Neural cell (in vitro differentiated cells): Measurements from ENCODE around the gene GJA8. TPM values are rescaled to one million over a fixed set of nuclear protein-coding genes. Genes with fewer than 3 reads are reported as not detected.

Source experiments
- H2AFZ ChIP-seq: fragments of 200-600, 300-800 bp; sonication (generic), shearing (Covaris generic); 2 replicates; pipeline ENCODE4 v1.6.0; 2014; ENCODE audit warnings: low read depth, mild to moderate bottlenecking, antibody characterized with exemption, low read length, moderate library complexity
- H3F3A ChIP-seq: fragments of 200-600 bp; shearing (Covaris generic); 2 replicates; pipeline ENCODE4 v1.6.1; 2016; ENCODE audit warnings: mild to moderate bottlenecking, moderate library complexity, mixed read lengths, antibody characterized with exemption, low read length; ENCODE audit not compliant: insufficient read depth, poor library complexity, severe bottlenecking
- H3K27ac ChIP-seq: fragments of 200-600, 300-800 bp; sonication (generic), shearing (Covaris generic); 2 replicates; pipeline ENCODE4 v1.5.1; 2014; ENCODE audit warnings: mild to moderate bottlenecking, low read length, moderate library complexity
- H3K27me3 ChIP-seq: fragments of 300-800, 200-600 bp; sonication (generic), shearing (Covaris generic); 2 replicates; pipeline ENCODE4 v1.6.0; 2014; ENCODE audit warnings: mild to moderate bottlenecking, low read depth, low read length, moderate library complexity; ENCODE audit not compliant: insufficient read depth
- H3K36me3 ChIP-seq: fragments of 300-800, 200-600 bp; sonication (generic), shearing (Covaris generic); 2 replicates; pipeline ENCODE4 v1.5.1; 2014; ENCODE audit warnings: mild to moderate bottlenecking, antibody characterized with exemption, low read length, moderate library complexity; ENCODE audit not compliant: insufficient read depth
- H3K4me2 ChIP-seq: fragments of 300-800, 200-600 bp; sonication (generic), shearing (Covaris generic); 2 replicates; pipeline ENCODE4 v1.6.0; 2014; ENCODE audit warnings: mild to moderate bottlenecking, low read length
- H3K4me3 ChIP-seq: fragments of 300-800, 200-600 bp; sonication (generic), shearing (Covaris generic); 2 replicates; pipeline ENCODE4 v1.5.1; 2014; ENCODE audit warnings: mild to moderate bottlenecking, low read length, moderate library complexity
- H3K79me2 ChIP-seq: fragments of 200-600 bp; shearing (Covaris generic); replicated peaks from 2 replicates; pipeline ENCODE4 v1.6.0; 2014; ENCODE audit warnings: mild to moderate bottlenecking, low read length, moderate library complexity; ENCODE audit not compliant: insufficient read depth
- H3K9ac ChIP-seq: fragments of 300-800, 200-600 bp; sonication (generic), shearing (Covaris generic); 2 replicates; pipeline ENCODE4 v1.6.1; 2016; ENCODE audit warnings: mild to moderate bottlenecking, low read length, mixed read lengths
- H3K9me2 ChIP-seq: fragments of 200-600 bp; shearing (Covaris generic); 2 replicates; pipeline ENCODE4 v1.6.1; 2016; ENCODE audit warnings: mild to moderate bottlenecking, low read length, mixed read lengths; ENCODE audit not compliant: insufficient read depth
- H3K9me3 ChIP-seq: fragments of 200-600, 300-800 bp; sonication (generic), shearing (Covaris generic); 2 replicates; pipeline ENCODE4 v1.6.1; 2016; ENCODE audit warnings: mild to moderate bottlenecking, mixed run types, low read length, moderate library complexity, mixed read lengths
- H4K20me1 ChIP-seq: fragments of 200-600 bp; shearing (Covaris generic); 2 replicates; pipeline ENCODE4 v1.6.1; 2016; ENCODE audit warnings: mild to moderate bottlenecking, mixed run types; ENCODE audit not compliant: insufficient read depth
- EP300 ChIP-seq: fragments of 450-650 bp; conservative IDR thresholded peaks from 2 replicates; pipeline ENCODE4 v1.6.1; 2014; ENCODE audit warnings: antibody characterized with exemption, mild to moderate bottlenecking, moderate library complexity; ENCODE audit not compliant: poor library complexity, severe bottlenecking
- EZH2 ChIP-seq: fragments of 200-600, 300-800 bp; shearing (Covaris generic), sonication (generic); IDR thresholded peaks from 2 replicates; pipeline ENCODE4 v1.6.1; 2014; ENCODE audit warnings: antibody characterized with exemption, low read length, borderline replicate concordance, mild to moderate bottlenecking; ENCODE audit not compliant: insufficient read depth, poor library complexity, severe bottlenecking
- MXI1 ChIP-seq: fragments of 450-650 bp; conservative IDR thresholded peaks from 2 replicates; pipeline ENCODE4 v1.6.1; 2014; ENCODE audit warnings: antibody characterized with exemption, mild to moderate bottlenecking; ENCODE audit not compliant: poor library complexity, severe bottlenecking
- POLR2AphosphoS5 ChIP-seq: IDR thresholded peaks from 2 replicates; pipeline ENCODE4 v1.6.1; 2012
- RAD21 ChIP-seq: fragments of 450-650 bp; conservative IDR thresholded peaks from 2 replicates; pipeline ENCODE4 v1.6.1; 2014; ENCODE audit warnings: antibody characterized with exemption, mild to moderate bottlenecking, moderate library complexity
- SMC3 ChIP-seq: fragments of 450-650 bp; conservative IDR thresholded peaks from 2 replicates; pipeline ENCODE4 v1.6.1; 2014; ENCODE audit warnings: antibody characterized with exemption, mild to moderate bottlenecking, moderate library complexity; ENCODE audit not compliant: poor library complexity
- TAF1 ChIP-seq: IDR thresholded peaks from 2 replicates; pipeline ENCODE4 v1.6.1; 2012; ENCODE audit warnings: low read depth
- polyA plus RNA-seq: library from polyadenylated mRNA; depleted of rRNA; stranded (reverse); fragments of >200 nt; gene quantifications from 2 replicates; pipeline ENCODE4 v1.2.3, GENCODE V29; 2014
- TF ChIP-seq, protein P1 (sequence below): fragments of 450-650 bp; IDR thresholded peaks from 2 replicates; pipeline ENCODE4 v1.5.1; 2014; ENCODE audit warnings: antibody characterized with exemption, mild to moderate bottlenecking, moderate library complexity; ENCODE audit not compliant: poor library complexity, severe bottlenecking
- TF ChIP-seq, protein P2 (sequence below): IDR thresholded peaks from 2 replicates; pipeline ENCODE4 v1.6.1; 2012; ENCODE audit warnings: borderline replicate concordance

The GJA8 gene
- polyA plus RNA-seq, 1 donor from 2014 or later = not detected

GRCh38 chr1:147890177-147890790 is 12.3 kb upstream of the GJA8 start:
- H3K9me2 ChIP-seq = no peaks in the 10 kb centered on the region
- H3K79me2 ChIP-seq = no peaks in the 10 kb centered on the region
- TF ChIP-seq, protein P1, sequence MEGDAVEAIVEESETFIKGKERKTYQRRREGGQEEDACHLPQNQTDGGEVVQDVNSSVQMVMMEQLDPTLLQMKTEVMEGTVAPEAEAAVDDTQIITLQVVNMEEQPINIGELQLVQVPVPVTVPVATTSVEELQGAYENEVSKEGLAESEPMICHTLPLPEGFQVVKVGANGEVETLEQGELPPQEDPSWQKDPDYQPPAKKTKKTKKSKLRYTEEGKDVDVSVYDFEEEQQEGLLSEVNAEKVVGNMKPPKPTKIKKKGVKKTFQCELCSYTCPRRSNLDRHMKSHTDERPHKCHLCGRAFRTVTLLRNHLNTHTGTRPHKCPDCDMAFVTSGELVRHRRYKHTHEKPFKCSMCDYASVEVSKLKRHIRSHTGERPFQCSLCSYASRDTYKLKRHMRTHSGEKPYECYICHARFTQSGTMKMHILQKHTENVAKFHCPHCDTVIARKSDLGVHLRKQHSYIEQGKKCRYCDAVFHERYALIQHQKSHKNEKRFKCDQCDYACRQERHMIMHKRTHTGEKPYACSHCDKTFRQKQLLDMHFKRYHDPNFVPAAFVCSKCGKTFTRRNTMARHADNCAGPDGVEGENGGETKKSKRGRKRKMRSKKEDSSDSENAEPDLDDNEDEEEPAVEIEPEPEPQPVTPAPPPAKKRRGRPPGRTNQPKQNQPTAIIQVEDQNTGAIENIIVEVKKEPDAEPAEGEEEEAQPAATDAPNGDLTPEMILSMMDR = peak; percentile 89
- peak; percentile 89 for TF ChIP-seq SMC3
- TF ChIP-seq POLR2AphosphoS5 = no peak
- no peak for TF ChIP-seq EP300
- TF ChIP-seq RAD21 = peak; percentile 88
- no peak for TF ChIP-seq EZH2
- H3K9me3 ChIP-seq = no peaks in the 10 kb centered on the region
- no peak overlapping the region for H3K4me2 ChIP-seq
- H4K20me1 ChIP-seq = no peaks in the 10 kb centered on the region
- H3K27me3 ChIP-seq = no peaks in the 10 kb centered on the region
- H3K9ac ChIP-seq = peak overlapping the region; percentile 49
- H2AFZ ChIP-seq = peak overlapping the region; percentile 37
- no peak overlapping the region for H3K4me3 ChIP-seq
- H3K27ac ChIP-seq = no peak overlapping the region
- H3K36me3 ChIP-seq = no peaks in the 10 kb centered on the region
- no peaks in the 10 kb centered on the region for H3F3A ChIP-seq

DNA sequence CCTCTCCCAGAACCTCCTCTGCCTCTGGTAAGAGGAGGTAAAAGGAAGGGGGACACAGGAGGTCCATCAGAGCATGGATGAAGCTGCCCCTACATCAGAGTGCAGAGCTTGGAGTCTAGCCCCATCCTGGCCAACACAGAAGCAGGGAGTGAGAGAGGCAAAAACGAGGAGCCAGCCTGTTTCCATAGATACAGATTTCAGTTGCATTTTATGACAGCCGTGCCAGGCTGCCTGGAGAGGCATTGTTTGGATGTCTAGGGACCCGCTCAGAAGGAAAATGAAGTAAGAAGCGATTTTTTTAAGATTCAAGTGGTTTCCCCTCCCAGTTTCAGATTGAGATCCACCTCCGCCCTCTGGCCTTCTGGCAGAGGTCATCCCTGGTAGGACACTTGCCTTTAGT is 11.5 kb upstream of the GJA8 start:
- H3K4me2 ChIP-seq = no peak overlapping the region
- H3K4me3 ChIP-seq = peak overlapping the region; percentile 27
- H3K36me3 ChIP-seq = no peaks in the 10 kb centered on the region
- H3K27me3 ChIP-seq = no peaks in the 10 kb centered on the region
- no peaks in the 10 kb centered on the region for H3K9me3 ChIP-seq
- H3K27ac ChIP-seq = peak overlapping the region; percentile 33
- H3F3A ChIP-seq = no peaks in the 10 kb centered on the region
- peak overlapping the region; percentile 37 for H2AFZ ChIP-seq
- TF ChIP-seq RAD21 (no peak), EP300 (peak; percentile 62), SMC3 (peak; percentile 16)
- no peaks in the 10 kb centered on the region for H4K20me1 ChIP-seq
- no peaks in the 10 kb centered on the region for H3K79me2 ChIP-seq
- peak overlapping the region; percentile 49 for H3K9ac ChIP-seq
- no peaks in the 10 kb centered on the region for H3K9me2 ChIP-seq

- Histone ChIP-seq H3K27ac (no peak overlapping the region), H3K4me2 (no peak overlapping the region), H3K9me3 (no peaks in the 10 kb centered on the region), H4K20me1 (no peaks in the 10 kb centered on the region), H3K79me2 (no peaks in the 10 kb centered on the region), H3F3A (no peaks in the 10 kb centered on the region), H3K27me3 (no peaks in the 10 kb centered on the region), H3K36me3 (no peaks in the 10 kb centered on the region), H3K9ac (no peak overlapping the region), H3K4me3 (no peak overlapping the region), H3K9me2 (no peaks in the 10 kb centered on the region), H2AFZ (no peak overlapping the region)
- no peak for TF ChIP-seq EP300
- TF ChIP-seq RAD21 = no peak
- TF ChIP-seq POLR2AphosphoS5 = no peak
- TF ChIP-seq SMC3 = no peak
- TF ChIP-seq TAF1 = no peak
- no peak for TF ChIP-seq MXI1
- TF ChIP-seq, protein P1 = no peak
- no peak for TF ChIP-seq EZH2
- TF ChIP-seq, protein P2, sequence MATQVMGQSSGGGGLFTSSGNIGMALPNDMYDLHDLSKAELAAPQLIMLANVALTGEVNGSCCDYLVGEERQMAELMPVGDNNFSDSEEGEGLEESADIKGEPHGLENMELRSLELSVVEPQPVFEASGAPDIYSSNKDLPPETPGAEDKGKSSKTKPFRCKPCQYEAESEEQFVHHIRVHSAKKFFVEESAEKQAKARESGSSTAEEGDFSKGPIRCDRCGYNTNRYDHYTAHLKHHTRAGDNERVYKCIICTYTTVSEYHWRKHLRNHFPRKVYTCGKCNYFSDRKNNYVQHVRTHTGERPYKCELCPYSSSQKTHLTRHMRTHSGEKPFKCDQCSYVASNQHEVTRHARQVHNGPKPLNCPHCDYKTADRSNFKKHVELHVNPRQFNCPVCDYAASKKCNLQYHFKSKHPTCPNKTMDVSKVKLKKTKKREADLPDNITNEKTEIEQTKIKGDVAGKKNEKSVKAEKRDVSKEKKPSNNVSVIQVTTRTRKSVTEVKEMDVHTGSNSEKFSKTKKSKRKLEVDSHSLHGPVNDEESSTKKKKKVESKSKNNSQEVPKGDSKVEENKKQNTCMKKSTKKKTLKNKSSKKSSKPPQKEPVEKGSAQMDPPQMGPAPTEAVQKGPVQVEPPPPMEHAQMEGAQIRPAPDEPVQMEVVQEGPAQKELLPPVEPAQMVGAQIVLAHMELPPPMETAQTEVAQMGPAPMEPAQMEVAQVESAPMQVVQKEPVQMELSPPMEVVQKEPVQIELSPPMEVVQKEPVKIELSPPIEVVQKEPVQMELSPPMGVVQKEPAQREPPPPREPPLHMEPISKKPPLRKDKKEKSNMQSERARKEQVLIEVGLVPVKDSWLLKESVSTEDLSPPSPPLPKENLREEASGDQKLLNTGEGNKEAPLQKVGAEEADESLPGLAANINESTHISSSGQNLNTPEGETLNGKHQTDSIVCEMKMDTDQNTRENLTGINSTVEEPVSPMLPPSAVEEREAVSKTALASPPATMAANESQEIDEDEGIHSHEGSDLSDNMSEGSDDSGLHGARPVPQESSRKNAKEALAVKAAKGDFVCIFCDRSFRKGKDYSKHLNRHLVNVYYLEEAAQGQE = no peak
Observed at GRCh38 chr1:147892216-147892615, 10.4 kb upstream of the GJA8 start.
